Measurements from ENCODE around the gene SYTL3. TPM values are rescaled to one million over a fixed set of nuclear protein-coding genes. Genes with fewer than 3 reads are reported as not detected.

The SYTL3 gene
- total RNA-seq, 4 donors from 2014 or later: 3.0 to 16.7 (median 6.7) TPM

DNA sequence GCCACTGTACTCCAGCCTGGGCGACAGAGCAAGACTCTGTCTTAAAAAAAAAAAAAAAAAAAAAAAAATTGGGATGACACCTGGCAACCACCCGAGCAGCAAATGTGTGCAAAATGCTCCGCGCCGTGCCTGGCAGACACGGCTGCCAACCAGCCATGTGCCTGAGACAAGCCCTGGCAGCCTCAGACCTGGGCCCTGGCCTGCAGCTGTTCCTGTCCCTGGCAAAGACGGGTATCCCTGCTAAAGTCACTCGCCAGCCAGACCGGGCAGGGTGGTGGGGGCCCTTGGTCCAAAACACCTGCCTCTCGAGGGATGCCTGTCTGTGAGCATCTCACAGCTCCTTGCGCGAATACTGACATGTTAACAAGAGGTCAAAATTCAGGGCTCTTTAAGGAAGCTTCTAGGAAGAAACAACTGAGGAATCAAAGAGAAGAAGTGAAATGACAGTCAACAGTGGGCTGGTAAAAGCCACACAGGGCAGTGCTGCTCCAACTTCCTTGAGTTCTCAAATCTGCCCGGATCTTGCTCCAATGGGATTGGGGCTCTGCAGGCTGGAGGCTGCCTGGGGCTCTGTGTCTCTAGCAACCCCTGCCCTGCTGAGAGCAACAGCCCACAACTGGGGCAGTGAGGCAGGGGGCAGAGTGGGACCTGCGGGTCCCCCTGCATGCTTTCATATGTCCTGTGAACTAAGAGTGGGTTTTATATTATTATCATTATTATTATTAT is 53.4 kb downstream of the SYTL3 start:
- intact Hi-C loops (cut with DNase I; ENCODE audit: low total_unique reads): loop anchor here (10.0 kb wide), 1 partner anchor 402 kb away; no protein-coding TSS in a partner anchor
- ATAC-seq (peak; percentile 73 to 76), DNase-seq (peak; percentile 73 to 88)
- H3K4me3 ChIP-seq: no peak overlapping the region
- in situ Hi-C loops (cut with MboI; ENCODE audit: low sequenced_read_pairs in 4 of 4): loop anchor here (5.0 to 25.0 kb wide), 3 partner anchors 269 to 409 kb away; no protein-coding TSS in a partner anchor
- H3K4me1 ChIP-seq: peaks cover 18 to 24% of the 10 kb centered on the region in 2 donors
- H3K27ac ChIP-seq: peak overlapping the region; percentile 16 to 67 (median 48)
- no peaks in the 10 kb centered on the region for H3K36me3 ChIP-seq
- TF ChIP-seq, protein P1, sequence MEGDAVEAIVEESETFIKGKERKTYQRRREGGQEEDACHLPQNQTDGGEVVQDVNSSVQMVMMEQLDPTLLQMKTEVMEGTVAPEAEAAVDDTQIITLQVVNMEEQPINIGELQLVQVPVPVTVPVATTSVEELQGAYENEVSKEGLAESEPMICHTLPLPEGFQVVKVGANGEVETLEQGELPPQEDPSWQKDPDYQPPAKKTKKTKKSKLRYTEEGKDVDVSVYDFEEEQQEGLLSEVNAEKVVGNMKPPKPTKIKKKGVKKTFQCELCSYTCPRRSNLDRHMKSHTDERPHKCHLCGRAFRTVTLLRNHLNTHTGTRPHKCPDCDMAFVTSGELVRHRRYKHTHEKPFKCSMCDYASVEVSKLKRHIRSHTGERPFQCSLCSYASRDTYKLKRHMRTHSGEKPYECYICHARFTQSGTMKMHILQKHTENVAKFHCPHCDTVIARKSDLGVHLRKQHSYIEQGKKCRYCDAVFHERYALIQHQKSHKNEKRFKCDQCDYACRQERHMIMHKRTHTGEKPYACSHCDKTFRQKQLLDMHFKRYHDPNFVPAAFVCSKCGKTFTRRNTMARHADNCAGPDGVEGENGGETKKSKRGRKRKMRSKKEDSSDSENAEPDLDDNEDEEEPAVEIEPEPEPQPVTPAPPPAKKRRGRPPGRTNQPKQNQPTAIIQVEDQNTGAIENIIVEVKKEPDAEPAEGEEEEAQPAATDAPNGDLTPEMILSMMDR (IDR thresholded peaks at IDR 0.05 in 4 of 5, conservative IDR thresholded peaks at IDR 0.05 in 1 of 5): no peak
- TF ChIP-seq POLR2A (IDR thresholded peaks at IDR 0.05): no peak
- H3K27me3 ChIP-seq: no peaks in the 10 kb centered on the region
- H3K9me3 ChIP-seq: no peaks in the 10 kb centered on the region

DNA sequence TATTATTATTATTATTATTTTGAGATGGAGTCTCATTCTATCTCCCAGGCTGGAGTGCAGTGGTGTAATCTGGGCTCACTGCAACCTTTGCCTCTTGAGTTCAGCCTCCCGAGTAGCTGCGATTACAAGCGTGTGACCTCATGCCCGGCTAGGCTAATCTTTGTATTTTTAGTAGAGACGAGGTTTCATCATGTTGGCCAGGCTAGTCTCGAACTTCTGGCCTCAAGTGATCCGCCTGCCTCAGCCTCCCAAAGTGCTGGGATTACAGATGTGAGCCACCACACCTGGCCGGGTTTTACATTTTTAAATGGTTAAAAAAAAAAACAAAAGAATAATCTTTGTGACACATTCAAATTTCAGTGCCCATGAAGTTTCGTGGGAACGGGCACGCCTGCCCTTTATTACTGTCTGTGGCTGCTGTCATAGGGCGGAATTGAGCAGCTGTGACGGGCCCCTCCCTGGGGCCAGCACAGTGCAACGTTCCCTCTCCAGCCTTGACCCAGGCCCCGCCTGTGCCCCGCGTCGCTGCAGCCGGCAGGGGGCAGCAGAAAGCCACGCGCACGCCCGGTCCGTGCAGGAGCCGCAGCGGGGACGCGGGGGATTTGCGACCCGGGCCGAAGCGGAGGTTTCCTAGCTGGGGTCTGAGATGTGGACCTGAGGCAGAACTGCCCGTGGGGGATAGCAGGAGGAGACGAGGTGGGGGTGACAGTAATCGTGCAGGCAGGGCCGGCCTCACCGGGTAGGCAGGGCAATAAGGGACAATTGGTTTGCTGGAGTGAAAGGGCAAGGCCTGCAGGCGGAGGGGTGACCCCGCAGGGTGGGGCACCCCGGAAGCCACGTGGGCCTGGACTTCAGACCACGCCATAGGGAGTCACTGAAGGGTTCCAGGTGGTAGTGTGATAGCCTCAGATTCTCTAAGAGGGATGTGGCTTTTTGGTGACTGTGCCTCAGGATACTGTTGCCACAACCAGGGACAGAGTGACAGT is 54.3 kb downstream of the SYTL3 start:
- no peaks in the 10 kb centered on the region for H3K36me3 ChIP-seq
- ATAC-seq: peak; percentile 71 to 74
- H3K9me3 ChIP-seq: no peaks in the 10 kb centered on the region
- DNase-seq: peak; percentile 41 to 73
- H3K4me1 ChIP-seq: peaks cover 18 to 24% of the 10 kb centered on the region in 2 donors
- H3K27ac ChIP-seq: peak overlapping the region in 2 of 4 donors; percentile 43 to 67
- TF ChIP-seq, protein P1 (IDR thresholded peaks at IDR 0.05 in 4 of 5, conservative IDR thresholded peaks at IDR 0.05 in 1 of 5): peak in 4 of 5 experiments; percentile 91 to 99 (median 94)
- no peak for TF ChIP-seq POLR2A (IDR thresholded peaks at IDR 0.05)
- in situ Hi-C loops (cut with MboI; ENCODE audit: low sequenced_read_pairs in 4 of 4) (loop anchor here (5.0 to 25.0 kb wide), 3 partner anchors 268 to 408 kb away; no protein-coding TSS in a partner anchor), intact Hi-C loops (cut with DNase I; ENCODE audit: low total_unique reads) (loop anchor here (1.0 to 10.0 kb wide), 3 partner anchors 39 to 401 kb away; no protein-coding TSS in a partner anchor)
- peak overlapping the region; percentile 37 to 58 (median 46) for H3K4me3 ChIP-seq
- no peaks in the 10 kb centered on the region for H3K27me3 ChIP-seq

GRCh38 chr6:158705386-158706126 is 55.7 kb downstream of the SYTL3 start:
- intact Hi-C loops (cut with DNase I; ENCODE audit: low total_unique reads) (loop anchor here (2.0 to 10.0 kb wide), 2 partner anchors 37 to 399 kb away; no protein-coding TSS in a partner anchor), in situ Hi-C loops (cut with MboI; ENCODE audit: low sequenced_read_pairs in 4 of 4) (loop anchor here (10.0 to 25.0 kb wide), 2 partner anchors 269 to 407 kb away; no protein-coding TSS in a partner anchor)
- ATAC-seq: no peak

More at GRCh38 chr6:158705386-158706126, 55.7 kb downstream of the SYTL3 start:
- Histone ChIP-seq H3K27me3 (no peaks in the 10 kb centered on the region), H3K36me3 (no peaks in the 10 kb centered on the region), H3K4me3 (no peak overlapping the region), H3K9me3 (no peaks in the 10 kb centered on the region), H3K27ac (peak overlapping the region; percentile 56 to 69 (median 64)), H3K4me1 (peaks cover 18 to 24% of the 10 kb centered on the region in 2 donors)
- TF ChIP-seq, protein P1 (IDR thresholded peaks at IDR 0.05 in 4 of 5, conservative IDR thresholded peaks at IDR 0.05 in 1 of 5): no peak
- TF ChIP-seq POLR2A (IDR thresholded peaks at IDR 0.05): no peak
- no peak for DNase-seq

Measured in gastrocnemius medialis (tissue), 4 donors.